BE2C (cell line): ENCODE measurements around the gene PTBP1.

Source experiments
- DNase-seq: peaks from one replicate; pipeline ENCODE4 v3.0.0-alpha.2; 2020
- H3K27me3 ChIP-seq: fragments of 250-450 bp; sonication (Bioruptor Pico); 2 replicates; pipeline ENCODE4 v1.5.1; 2020; ENCODE audit warnings: mild to moderate bottlenecking
- H3K36me3 ChIP-seq: fragments of 250-450 bp; sonication (Bioruptor Pico); 2 replicates; pipeline ENCODE4 v1.5.1; 2020; ENCODE audit warnings: mild to moderate bottlenecking
- H3K4me1 ChIP-seq: fragments of 250-450 bp; sonication (Bioruptor Pico); 2 replicates; pipeline ENCODE4 v1.5.1; 2020
- H3K4me3 ChIP-seq: 2 replicates; pipeline ENCODE4 v1.5.1; 2011; ENCODE audit warnings: low read depth, low read length
- H3K9me3 ChIP-seq: fragments of 250-450 bp; sonication (Bioruptor Pico); 2 replicates; pipeline ENCODE4 v1.5.1; 2020
- TF ChIP-seq, protein P1 (sequence below): IDR thresholded peaks from 2 replicates; pipeline ENCODE4 v1.5.1; 2012; ENCODE audit warnings: mild to moderate bottlenecking, low read depth, low read length

PTBP1 gene

DNA sequence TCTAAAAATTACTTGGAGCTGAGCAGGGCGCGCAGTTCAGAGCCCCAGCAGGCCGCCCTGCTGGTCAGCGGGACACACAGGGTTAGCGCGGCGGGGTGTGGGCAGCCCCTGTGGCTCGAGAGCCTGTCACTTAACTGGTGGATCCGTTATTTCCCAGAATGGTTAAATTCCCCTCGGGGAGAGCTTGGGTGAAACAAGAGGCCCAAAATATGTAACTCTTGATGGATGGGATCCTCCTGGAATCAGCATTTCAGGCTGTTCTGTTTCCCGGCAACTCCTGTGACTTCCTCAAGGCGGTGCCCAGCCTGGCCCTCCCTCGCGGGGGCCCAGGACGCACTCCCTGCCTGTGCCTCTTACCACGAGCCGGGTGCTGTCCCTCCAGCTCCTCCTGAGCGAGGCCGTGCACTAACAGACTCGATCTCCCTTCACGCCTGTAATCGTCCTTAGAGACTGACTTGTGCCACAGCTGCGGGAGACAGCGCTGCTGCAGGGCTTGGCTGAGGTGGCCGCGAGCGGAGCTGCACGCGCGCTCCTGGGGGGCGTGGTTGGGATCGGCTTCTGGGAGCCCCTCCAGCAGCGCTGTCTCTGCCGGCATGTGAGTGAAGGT lies 9.7 kb downstream of the PTBP1 start:
- peaks cover 19% of the 10 kb centered on the region for H3K4me1 ChIP-seq
- TF ChIP-seq, protein P1, sequence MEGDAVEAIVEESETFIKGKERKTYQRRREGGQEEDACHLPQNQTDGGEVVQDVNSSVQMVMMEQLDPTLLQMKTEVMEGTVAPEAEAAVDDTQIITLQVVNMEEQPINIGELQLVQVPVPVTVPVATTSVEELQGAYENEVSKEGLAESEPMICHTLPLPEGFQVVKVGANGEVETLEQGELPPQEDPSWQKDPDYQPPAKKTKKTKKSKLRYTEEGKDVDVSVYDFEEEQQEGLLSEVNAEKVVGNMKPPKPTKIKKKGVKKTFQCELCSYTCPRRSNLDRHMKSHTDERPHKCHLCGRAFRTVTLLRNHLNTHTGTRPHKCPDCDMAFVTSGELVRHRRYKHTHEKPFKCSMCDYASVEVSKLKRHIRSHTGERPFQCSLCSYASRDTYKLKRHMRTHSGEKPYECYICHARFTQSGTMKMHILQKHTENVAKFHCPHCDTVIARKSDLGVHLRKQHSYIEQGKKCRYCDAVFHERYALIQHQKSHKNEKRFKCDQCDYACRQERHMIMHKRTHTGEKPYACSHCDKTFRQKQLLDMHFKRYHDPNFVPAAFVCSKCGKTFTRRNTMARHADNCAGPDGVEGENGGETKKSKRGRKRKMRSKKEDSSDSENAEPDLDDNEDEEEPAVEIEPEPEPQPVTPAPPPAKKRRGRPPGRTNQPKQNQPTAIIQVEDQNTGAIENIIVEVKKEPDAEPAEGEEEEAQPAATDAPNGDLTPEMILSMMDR = no peak
- H3K27me3 ChIP-seq = no peaks in the 10 kb centered on the region
- DNase-seq = no peak
- no peaks in the 10 kb centered on the region for H3K9me3 ChIP-seq
- H3K4me3 ChIP-seq = no peak overlapping the region
- H3K36me3 ChIP-seq = peaks cover 98% of the 10 kb centered on the region

DNA sequence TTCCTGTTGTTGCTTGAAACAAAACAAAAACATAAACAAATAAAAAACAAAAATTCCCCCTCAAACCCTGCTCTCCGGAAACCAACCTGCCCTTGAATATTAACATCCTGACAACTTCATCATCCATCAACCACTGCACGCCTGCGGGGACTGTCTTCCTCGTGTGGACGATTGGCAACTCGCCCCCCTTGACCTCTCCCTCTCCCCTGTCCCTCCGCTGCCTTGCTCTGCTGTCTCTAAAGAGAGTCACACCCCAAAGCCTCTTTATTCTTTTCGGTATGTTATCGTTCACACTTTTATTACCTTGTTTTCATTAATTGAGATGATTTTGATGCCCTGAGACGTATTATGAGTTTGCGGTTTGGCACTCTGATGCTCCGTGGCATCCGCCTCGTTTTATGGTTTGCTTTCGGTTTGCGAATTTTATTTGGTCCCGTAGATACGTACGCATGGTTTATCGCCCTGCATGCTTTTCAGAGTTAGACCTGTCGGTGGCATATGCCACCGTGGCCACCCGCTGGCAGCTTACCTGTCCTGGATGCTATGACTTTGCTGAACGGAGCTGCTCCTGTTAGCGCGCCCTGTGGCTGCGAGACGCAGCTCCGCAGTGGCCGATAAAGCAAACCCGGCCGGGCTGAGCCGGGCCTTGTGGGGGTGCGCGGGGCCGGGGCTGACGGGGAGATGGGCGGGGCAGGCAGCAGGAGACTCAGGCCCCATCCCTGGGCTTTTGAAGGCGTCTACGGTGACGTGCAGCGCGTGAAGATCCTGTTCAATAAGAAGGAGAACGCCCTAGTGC lies 10.6 kb downstream of the PTBP1 start:
- H3K27me3 ChIP-seq = no peaks in the 10 kb centered on the region
- H3K36me3 ChIP-seq = peaks cover 93% of the 10 kb centered on the region
- peaks cover 13% of the 10 kb centered on the region for H3K4me1 ChIP-seq
- no peak overlapping the region for H3K4me3 ChIP-seq
- DNase-seq = no peak
- TF ChIP-seq, protein P1 = no peak
- H3K9me3 ChIP-seq = no peaks in the 10 kb centered on the region

DNA sequence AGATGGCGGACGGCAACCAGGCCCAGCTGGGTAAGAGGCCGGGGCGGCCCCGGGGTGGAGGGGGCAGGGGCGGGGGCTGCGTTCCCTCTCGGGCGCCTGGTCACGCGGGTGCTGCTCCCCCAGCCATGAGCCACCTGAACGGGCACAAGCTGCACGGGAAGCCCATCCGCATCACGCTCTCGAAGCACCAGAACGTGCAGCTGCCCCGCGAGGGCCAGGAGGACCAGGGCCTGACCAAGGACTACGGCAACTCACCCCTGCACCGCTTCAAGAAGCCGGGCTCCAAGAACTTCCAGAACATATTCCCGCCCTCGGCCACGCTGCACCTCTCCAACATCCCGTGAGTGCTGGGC lies 11.1 kb downstream of the PTBP1 start:
- Histone ChIP-seq H3K4me1 (peaks cover 9% of the 10 kb centered on the region), H3K36me3 (peaks cover 93% of the 10 kb centered on the region), H3K27me3 (no peaks in the 10 kb centered on the region), H3K9me3 (no peaks in the 10 kb centered on the region), H3K4me3 (no peak overlapping the region)
- DNase-seq = no peak
- TF ChIP-seq, protein P1 = no peak

DNA sequence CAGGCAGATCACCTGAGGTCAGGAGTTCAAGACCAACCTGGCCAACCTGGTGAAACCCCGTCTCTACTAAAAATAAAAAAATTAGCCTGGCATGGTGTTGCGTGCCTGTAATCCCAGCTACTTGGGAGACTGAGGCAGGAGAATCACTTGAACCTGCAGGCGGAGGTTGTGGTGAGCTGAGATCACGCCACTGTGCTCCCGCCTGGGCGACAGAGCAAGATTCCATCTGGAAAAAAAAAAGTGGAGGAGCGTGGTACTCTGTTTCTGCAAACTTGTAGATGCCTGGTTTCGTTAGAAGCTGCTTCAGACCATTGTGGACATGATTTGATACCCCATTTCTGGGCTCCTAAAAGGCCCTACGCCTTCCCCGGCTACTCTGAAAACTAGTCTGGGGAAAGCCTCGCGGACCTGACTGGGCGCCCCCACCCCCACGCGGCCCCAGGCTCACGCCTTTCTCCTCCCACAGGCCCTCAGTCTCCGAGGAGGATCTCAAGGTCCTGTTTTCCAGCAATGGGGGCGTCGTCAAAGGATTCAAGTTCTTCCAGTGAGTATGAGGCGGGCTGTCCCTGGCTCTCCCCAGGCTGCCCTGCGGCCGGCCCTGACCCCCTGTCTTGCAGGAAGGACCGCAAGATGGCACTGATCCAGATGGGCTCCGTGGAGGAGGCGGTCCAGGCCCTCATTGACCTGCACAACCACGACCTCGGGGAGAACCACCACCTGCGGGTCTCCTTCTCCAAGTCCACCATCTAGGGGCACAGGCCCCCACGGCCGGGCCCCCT lies 13.0 kb downstream of the PTBP1 start:
- no peaks in the 10 kb centered on the region for H3K9me3 ChIP-seq
- H3K4me3 ChIP-seq = no peak overlapping the region
- peaks cover 3% of the 10 kb centered on the region for H3K4me1 ChIP-seq
- H3K36me3 ChIP-seq = peaks cover 89% of the 10 kb centered on the region
- TF ChIP-seq, protein P1 = no peak
- H3K27me3 ChIP-seq = no peaks in the 10 kb centered on the region
- no peak for DNase-seq

DNA sequence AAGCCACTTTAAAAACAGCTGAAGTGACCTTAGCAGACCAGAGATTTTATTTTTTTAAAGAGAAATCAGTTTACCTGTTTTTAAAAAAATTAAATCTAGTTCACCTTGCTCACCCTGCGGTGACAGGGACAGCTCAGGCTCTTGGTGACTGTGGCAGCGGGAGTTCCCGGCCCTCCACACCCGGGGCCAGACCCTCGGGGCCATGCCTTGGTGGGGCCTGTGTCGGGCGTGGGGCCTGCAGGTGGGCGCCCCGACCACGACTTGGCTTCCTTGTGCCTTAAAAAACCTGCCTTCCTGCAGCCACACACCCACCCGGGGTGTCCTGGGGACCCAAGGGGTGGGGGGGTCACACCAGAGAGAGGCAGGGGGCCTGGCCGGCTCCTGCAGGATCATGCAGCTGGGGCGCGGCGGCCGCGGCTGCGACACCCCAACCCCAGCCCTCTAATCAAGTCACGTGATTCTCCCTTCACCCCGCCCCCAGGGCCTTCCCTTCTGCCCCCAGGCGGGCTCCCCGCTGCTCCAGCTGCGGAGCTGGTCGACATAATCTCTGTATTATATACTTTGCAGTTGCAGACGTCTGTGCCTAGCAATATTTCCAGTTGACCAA lies 13.7 kb downstream of the PTBP1 start:
- peaks cover 86% of the 10 kb centered on the region for H3K36me3 ChIP-seq
- H3K9me3 ChIP-seq = no peaks in the 10 kb centered on the region
- no peaks in the 10 kb centered on the region for H3K27me3 ChIP-seq
- H3K4me3 ChIP-seq = no peak overlapping the region
- no peak for DNase-seq
- TF ChIP-seq, protein P1 = no peak
- H3K4me1 ChIP-seq = no peaks in the 10 kb centered on the region
